ENCODE results near the gene ELN.
A peak's percentile ranks its signal among the peaks of the same experiment; 100 is the strongest.
"Not testable (repeated sequence)": the region's sequence is repeated elsewhere in the genome, so short reads cannot be mapped to it uniquely, and the experiment has no call there.

Gene ELN

GRCh38 chr7:74042746-74043522, 15.0 kb downstream of the ELN start:
- DNase-seq (ENCODE audit: low spot score): peak; percentile 82

GRCh38 chr7:74043523-74043951, 15.6 kb downstream of the ELN start:
- no peak for DNase-seq (ENCODE audit: low spot score)

- peak; percentile 92 for DNase-seq (ENCODE audit: low spot score)
Observed at GRCh38 chr7:74044366-74045350, 16.7 kb downstream of the ELN start.

GRCh38 chr7:74046581-74046980, 18.6 kb downstream of the ELN start:
- not testable (repeated sequence) for DNase-seq (ENCODE audit: low spot score)

GRCh38 chr7:74047804-74048380, 19.9 kb downstream of the ELN start:
- DNase-seq (ENCODE audit: low spot score): no peak

GRCh38 chr7:74048999-74049599, 21.1 kb downstream of the ELN start:
- DNase-seq (ENCODE audit: low spot score): no peak

GRCh38 chr7:74049997-74050798, 22.2 kb downstream of the ELN start:
- DNase-seq (ENCODE audit: low spot score): no peak

GRCh38 chr7:74051193-74051592, 23.2 kb downstream of the ELN start:
- DNase-seq (ENCODE audit: low spot score): no peak

GRCh38 chr7:74051629-74052410, 23.8 kb downstream of the ELN start:
- DNase-seq (ENCODE audit: low spot score): no peak

GRCh38 chr7:74052628-74053027, 24.7 kb downstream of the ELN start:
- no peak for DNase-seq (ENCODE audit: low spot score)

- DNase-seq (ENCODE audit: low spot score): no peak
Observed at GRCh38 chr7:74053589-74054186, 25.7 kb downstream of the ELN start.

GRCh38 chr7:74056096-74056915, 28.3 kb downstream of the ELN start:
- DNase-seq (ENCODE audit: low spot score): no peak

GRCh38 chr7:74057216-74057925, 29.4 kb downstream of the ELN start:
- DNase-seq (ENCODE audit: low spot score): no peak

GRCh38 chr7:74057987-74058386, 30.0 kb downstream of the ELN start:
- no peak for DNase-seq (ENCODE audit: low spot score)

- no peak for DNase-seq (ENCODE audit: low spot score)
Observed at GRCh38 chr7:74058486-74058885, 30.5 kb downstream of the ELN start.

GRCh38 chr7:74059037-74059436, 31.1 kb downstream of the ELN start:
- DNase-seq (ENCODE audit: low spot score): no peak

- no peak for DNase-seq (ENCODE audit: low spot score)
Observed at GRCh38 chr7:74059681-74060588, 32.0 kb downstream of the ELN start.

Measured in globus pallidus (tissue), 1 donor.